GM12801 (cell line): ENCODE measurements around the gene RELA.

Experiments used
- TF ChIP-seq, protein P1 (sequence below): IDR thresholded peaks from one replicate; pipeline ENCODE4 v1.5.1; 2011; ENCODE audit warnings: control low read depth; ENCODE audit not compliant: insufficient read length; ENCODE audit errors: extremely low read depth

The RELA gene

DNA sequence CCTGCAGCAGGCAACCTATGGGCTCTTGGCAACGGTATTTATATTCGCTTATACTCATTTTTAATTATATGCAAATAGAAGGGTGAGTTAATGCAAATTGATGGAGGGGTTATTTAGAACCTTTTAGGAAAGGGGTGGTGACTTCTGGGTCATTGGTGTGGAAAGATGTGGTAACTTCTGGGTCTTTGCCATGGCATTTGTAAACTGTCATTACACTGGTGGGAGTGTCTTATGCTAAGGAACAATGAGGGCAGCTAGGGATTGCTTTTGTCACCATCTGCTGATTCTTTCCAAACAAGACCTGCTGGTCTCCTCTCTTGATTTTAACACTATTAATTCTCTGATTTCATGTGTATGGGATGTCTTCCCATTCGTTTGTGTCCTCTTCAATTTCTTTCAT lies 37.7 kb upstream of the RELA start:
- TF ChIP-seq, protein P1, sequence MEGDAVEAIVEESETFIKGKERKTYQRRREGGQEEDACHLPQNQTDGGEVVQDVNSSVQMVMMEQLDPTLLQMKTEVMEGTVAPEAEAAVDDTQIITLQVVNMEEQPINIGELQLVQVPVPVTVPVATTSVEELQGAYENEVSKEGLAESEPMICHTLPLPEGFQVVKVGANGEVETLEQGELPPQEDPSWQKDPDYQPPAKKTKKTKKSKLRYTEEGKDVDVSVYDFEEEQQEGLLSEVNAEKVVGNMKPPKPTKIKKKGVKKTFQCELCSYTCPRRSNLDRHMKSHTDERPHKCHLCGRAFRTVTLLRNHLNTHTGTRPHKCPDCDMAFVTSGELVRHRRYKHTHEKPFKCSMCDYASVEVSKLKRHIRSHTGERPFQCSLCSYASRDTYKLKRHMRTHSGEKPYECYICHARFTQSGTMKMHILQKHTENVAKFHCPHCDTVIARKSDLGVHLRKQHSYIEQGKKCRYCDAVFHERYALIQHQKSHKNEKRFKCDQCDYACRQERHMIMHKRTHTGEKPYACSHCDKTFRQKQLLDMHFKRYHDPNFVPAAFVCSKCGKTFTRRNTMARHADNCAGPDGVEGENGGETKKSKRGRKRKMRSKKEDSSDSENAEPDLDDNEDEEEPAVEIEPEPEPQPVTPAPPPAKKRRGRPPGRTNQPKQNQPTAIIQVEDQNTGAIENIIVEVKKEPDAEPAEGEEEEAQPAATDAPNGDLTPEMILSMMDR: no peak

DNA sequence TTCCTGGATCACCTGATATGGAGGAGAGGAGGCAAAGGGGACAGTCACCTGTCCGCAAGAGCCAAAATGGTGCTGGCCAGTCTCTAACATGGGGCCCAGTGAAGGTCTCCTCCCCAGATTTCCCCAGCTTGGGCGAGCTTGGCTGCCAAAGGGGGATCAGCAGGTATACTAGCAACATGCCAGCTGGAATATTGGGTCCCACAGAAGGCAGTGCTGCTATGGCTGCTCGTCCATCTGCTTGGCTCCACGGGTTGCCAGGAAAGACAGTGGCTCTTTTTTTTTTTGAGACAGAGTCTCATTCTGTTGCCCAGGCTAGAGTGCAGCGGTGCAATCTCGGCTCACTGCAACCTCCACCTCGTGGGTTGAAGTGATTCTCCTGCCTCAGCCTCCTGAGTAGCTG lies 36.6 kb upstream of the RELA start:
- TF ChIP-seq, protein P1: no peak

DNA sequence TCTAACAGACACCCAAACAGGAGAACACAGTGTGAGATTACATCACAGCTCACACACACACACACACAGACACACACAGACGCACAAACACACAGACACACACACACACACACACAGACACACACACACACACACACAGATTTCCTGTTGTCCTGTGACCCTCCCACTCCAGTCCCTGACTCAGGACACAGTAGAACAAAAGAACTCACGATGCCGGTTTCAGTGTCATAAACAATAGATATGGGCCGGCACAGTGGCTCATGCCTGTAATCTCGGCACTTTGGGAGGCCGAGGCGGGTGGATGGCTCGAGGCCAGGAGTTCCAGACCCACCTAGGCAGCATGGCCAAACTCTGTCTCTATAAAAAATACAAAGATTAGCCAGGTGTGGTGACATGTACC lies 35.5 kb upstream of the RELA start:
- TF ChIP-seq, protein P1: no peak

DNA sequence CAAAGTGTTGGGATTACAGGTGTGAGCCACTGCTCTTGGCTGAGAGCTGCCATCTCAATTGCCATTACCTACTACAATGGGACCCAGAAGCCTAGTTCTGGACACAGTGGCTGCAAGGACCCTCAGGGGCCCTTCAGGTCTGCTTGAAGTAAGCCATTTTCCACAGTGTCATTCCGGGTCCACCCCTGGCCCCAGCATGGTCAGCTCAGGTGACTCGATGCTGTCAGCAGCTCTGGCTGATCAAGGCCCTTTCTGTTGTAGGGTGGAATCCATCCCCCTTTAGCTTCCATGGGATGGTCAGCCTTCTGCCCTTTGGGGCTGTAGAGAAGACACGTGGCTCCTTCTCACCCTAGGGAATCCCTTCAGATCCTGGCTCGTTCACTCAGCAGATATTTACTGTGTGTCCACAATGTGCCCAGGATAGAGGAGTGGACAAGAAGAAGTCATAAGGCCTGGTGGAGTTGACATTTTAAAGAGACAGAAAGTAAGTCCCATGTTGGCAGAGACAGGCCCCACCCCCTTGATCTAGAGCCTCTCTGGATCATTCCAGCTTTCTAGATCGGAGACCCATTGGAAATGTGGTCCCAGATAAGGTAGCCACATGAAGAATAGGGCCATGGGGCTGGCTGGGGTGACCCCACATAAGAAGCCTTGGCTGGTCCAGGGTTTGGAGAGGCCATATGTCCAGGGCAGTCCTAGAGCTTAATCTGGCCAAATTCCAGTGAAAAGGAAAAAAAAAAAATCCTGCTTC lies 34.3 kb upstream of the RELA start:
- TF ChIP-seq, protein P1: no peak

DNA sequence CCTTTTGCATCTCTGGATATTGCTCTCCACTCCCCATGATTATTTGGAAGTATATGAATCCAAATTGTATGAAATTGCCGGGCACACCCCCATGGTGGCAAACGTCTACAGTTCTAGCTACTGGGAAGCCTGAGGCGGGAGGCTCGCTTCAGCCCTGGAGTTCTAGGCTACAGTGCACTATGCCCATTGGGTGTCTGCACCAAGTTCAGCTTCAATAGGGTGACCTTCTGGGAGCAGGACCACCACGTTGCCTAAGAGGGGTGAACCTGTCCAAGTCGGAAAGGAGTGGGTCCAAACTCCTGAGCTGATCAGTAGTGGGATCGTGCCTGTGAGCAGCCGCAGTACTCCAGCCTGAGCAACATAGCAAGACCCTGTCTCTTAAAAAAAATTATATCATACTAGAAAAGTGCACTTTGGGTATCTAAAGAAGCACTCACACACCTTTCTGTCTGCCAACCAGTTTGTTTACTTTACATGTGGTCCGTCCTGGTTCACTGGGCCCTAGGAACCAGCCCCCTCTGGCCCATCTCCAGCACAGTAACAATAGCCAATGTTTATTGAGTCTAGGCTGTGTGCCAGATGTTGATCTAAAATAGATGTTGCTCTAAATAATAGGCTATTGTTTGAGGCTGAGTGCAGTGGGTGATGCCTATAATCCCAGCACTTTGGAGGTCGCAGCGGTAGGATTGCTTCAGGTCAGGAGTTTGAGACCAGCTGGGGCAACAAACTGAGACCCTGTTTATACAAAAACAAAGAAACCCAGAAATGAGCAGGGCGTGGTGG lies 32.9 kb upstream of the RELA start:
- TF ChIP-seq, protein P1: no peak

DNA sequence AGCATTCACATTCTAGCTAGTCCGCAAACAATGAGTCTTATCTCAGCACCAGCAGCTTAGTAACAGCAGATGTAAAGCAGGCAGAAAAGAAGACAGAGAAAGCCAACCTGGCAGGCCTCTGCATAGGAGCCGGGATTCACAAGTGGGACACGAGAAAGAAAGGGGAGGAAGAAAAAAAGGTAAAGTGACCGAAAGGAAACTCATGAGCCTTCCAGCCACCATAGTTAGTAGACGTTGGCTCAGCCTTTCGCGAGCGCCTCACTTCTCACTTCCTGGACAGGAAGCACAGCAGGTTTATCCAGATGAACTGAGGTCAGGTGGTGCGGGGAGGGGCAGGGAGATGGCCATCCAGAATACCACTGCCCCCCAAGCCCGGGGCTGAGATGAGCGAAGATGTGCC lies 29.7 kb upstream of the RELA start:
- TF ChIP-seq, protein P1: no peak

DNA sequence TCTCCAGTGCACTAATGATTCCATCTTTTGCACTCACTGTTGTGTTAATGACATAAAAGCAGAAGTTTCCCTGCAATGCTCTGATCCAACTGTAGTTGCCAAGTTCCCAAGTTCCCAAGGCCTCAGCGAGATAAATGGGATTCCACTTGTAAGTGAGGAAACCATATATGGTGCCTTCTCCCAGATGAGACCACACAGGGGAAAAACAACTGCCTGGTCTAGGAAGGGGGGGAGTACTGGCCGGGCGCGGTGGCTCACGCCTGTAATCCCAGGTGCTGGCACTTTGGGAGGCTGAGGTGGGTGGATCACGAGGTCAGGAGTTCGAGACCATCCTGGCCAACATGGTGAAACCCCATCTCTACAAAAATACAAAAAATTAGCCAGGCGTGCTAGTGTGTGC lies 23.3 kb upstream of the RELA start:
- TF ChIP-seq, protein P1: no peak
